GM12878 (cell line): Measurements from ENCODE around the gene TNIP1. TPM values are rescaled to one million over a fixed set of nuclear protein-coding genes. Genes with fewer than 3 reads are reported as not detected.

Experiments
- DPF2 ChIP-seq: fragments of 450-650 bp; IDR thresholded peaks from 2 replicates; pipeline ENCODE4 v1.6.1; 2017; ENCODE audit warnings: mild to moderate bottlenecking
- ESRRA ChIP-seq: IDR thresholded peaks from 2 replicates; pipeline ENCODE4 v1.6.1; 2012; ENCODE audit warnings: mild to moderate bottlenecking, low read length, improper control_type of control experiment
- EZH2 ChIP-seq: IDR thresholded peaks from 2 replicates; pipeline ENCODE4 v1.6.1; 2012; ENCODE audit warnings: low read depth, mild to moderate bottlenecking, control low read depth, inconsistent platforms, low read length, borderline replicate concordance; ENCODE audit not compliant: control insufficient read depth
- FOXK2 ChIP-seq: fragments of 450-650 bp; IDR thresholded peaks from 2 replicates; pipeline ENCODE4 v1.6.1; 2017; ENCODE audit warnings: mild to moderate bottlenecking, moderate library complexity
- HDGF ChIP-seq: fragments of 450-650 bp; IDR thresholded peaks from 2 replicates; pipeline ENCODE4 v1.6.1; 2016; ENCODE audit warnings: antibody characterized with exemption
- MTA2 ChIP-seq: fragments of 450-650 bp; IDR thresholded peaks from 2 replicates; pipeline ENCODE4 v1.6.1; 2016; ENCODE audit warnings: low read depth, mild to moderate bottlenecking, moderate library complexity
- POLR2AphosphoS5 ChIP-seq: IDR thresholded peaks from 2 replicates; pipeline ENCODE4 v1.6.1; 2011; ENCODE audit warnings: mild to moderate bottlenecking, low read length, inconsistent platforms
- TCF3 ChIP-seq: IDR thresholded peaks from 2 replicates; pipeline ENCODE4 v1.6.1; 2012; ENCODE audit warnings: low read depth, mild to moderate bottlenecking, low read length, borderline replicate concordance; ENCODE audit not compliant: insufficient read depth
- polyA plus RNA-seq, 11 experiments: library from polyadenylated mRNA; depleted of rRNA in 4 of 11; unstranded in 6 of 11; stranded (reverse) in 5 of 11; fragments of >200 nt; fragmentation: Nextera tagmentation in 4 of 11; fragmentation: Illumina TruSeq in 1 of 11; extraction: Ambion mirVana in 4 of 11; extraction: Trizol in 1 of 11; gene quantifications; 1 replicate in 1 of 11; 2 replicates in 10 of 11; pipeline versions ENCODE4 v1.2.1 to v1.2.3, GENCODE V29; 2011 to 2016; ENCODE audit warnings: inconsistent platforms in 2 of 11, missing spikeins in 2 of 11, low read depth in 1 of 11
- total RNA-seq, 4 experiments: library from RNA; depleted of rRNA in 3 of 4; stranded (reverse); fragments of >200 nt in 3 of 4; fragmentation: Illumina TruSeq in 1 of 4; extraction: Trizol in 1 of 4; gene quantifications; 2 replicates each; pipeline versions ENCODE4 v1.2.1 to v1.2.3, GENCODE V29; 2013 to 2021
- TF ChIP-seq, protein P1 (sequence below): IDR thresholded peaks from 2 replicates; pipeline ENCODE4 v1.6.1; 2012; ENCODE audit warnings: low read depth, low read length, improper control_type of control experiment
- TF ChIP-seq, protein P2 (sequence below): IDR thresholded peaks from 2 replicates; pipeline ENCODE4 v1.6.1; 2012; ENCODE audit warnings: improper control_type of control experiment, low read depth, low read length; ENCODE audit not compliant: insufficient replicate concordance
- TF ChIP-seq, protein P3 (sequence below): fragments of 450-650 bp; IDR thresholded peaks from 2 replicates; pipeline ENCODE4 v1.6.1; 2017; ENCODE audit warnings: mild to moderate bottlenecking, moderate library complexity
- TF ChIP-seq, protein P4 (sequence below): IDR thresholded peaks from 2 replicates; pipeline ENCODE4 v1.6.1; 2011; ENCODE audit warnings: mild to moderate bottlenecking, low read depth, low read length, moderate library complexity; ENCODE audit not compliant: insufficient replicate concordance
- TF ChIP-seq, protein P5 (sequence below): IDR thresholded peaks from 2 replicates; pipeline ENCODE4 v1.6.1; 2012; ENCODE audit warnings: mild to moderate bottlenecking, low read depth, low read length

TNIP1 gene
- total and polyA plus RNA-seq, 10 of the 15 experiments (the other 5 are each of a cell fraction or from before 2014, with no cell fraction given): 4.4 to 279 (median 150) TPM

DNA sequence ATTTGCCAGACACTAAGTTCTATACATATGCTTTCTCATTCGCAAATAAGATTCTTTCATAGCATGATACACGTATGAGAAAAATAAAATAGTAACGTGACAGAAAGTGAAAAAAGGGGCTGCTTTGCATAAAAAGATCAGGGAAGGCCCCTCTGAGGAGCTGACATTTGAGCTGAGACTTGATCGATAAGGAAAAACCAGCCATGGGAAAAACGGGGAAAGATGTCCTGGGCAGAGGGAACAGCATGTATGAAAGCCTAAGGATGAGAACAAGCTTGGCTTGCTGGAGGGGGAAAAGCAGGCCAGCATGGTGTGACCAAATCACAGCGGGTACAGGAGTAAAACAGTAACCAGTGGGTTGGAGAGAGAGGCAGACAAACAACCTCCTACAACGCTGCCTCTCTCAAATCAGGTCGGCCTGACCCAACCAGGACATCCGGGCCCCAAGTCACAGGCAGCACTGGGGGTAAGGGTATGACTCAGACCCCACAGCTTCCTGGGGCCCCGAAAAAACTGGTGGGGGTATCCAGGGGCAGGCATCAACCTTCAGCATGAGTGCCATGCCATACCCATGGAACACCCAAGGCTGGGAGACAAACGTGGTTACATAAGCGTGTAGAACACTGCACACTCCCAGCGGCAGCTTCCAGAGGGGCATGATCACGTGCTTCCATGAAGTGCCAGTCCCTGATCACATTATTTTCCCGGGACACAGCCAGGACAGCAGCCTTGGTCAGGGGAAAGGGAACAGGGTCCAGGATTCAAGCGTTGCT, 2.2 kb downstream of the TNIP1 start (continued):
- TF ChIP-seq, protein P1, sequence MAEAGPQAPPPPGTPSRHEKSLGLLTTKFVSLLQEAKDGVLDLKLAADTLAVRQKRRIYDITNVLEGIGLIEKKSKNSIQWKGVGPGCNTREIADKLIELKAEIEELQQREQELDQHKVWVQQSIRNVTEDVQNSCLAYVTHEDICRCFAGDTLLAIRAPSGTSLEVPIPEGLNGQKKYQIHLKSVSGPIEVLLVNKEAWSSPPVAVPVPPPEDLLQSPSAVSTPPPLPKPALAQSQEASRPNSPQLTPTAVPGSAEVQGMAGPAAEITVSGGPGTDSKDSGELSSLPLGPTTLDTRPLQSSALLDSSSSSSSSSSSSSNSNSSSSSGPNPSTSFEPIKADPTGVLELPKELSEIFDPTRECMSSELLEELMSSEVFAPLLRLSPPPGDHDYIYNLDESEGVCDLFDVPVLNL: no peak
- TF ChIP-seq, protein P2, sequence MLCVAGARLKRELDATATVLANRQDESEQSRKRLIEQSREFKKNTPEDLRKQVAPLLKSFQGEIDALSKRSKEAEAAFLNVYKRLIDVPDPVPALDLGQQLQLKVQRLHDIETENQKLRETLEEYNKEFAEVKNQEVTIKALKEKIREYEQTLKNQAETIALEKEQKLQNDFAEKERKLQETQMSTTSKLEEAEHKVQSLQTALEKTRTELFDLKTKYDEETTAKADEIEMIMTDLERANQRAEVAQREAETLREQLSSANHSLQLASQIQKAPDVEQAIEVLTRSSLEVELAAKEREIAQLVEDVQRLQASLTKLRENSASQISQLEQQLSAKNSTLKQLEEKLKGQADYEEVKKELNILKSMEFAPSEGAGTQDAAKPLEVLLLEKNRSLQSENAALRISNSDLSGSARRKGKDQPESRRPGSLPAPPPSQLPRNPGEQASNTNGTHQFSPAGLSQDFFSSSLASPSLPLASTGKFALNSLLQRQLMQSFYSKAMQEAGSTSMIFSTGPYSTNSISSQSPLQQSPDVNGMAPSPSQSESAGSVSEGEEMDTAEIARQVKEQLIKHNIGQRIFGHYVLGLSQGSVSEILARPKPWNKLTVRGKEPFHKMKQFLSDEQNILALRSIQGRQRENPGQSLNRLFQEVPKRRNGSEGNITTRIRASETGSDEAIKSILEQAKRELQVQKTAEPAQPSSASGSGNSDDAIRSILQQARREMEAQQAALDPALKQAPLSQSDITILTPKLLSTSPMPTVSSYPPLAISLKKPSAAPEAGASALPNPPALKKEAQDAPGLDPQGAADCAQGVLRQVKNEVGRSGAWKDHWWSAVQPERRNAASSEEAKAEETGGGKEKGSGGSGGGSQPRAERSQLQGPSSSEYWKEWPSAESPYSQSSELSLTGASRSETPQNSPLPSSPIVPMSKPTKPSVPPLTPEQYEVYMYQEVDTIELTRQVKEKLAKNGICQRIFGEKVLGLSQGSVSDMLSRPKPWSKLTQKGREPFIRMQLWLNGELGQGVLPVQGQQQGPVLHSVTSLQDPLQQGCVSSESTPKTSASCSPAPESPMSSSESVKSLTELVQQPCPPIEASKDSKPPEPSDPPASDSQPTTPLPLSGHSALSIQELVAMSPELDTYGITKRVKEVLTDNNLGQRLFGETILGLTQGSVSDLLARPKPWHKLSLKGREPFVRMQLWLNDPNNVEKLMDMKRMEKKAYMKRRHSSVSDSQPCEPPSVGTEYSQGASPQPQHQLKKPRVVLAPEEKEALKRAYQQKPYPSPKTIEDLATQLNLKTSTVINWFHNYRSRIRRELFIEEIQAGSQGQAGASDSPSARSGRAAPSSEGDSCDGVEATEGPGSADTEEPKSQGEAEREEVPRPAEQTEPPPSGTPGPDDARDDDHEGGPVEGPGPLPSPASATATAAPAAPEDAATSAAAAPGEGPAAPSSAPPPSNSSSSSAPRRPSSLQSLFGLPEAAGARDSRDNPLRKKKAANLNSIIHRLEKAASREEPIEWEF: peak; percentile 90
- TF ChIP-seq, protein P3, sequence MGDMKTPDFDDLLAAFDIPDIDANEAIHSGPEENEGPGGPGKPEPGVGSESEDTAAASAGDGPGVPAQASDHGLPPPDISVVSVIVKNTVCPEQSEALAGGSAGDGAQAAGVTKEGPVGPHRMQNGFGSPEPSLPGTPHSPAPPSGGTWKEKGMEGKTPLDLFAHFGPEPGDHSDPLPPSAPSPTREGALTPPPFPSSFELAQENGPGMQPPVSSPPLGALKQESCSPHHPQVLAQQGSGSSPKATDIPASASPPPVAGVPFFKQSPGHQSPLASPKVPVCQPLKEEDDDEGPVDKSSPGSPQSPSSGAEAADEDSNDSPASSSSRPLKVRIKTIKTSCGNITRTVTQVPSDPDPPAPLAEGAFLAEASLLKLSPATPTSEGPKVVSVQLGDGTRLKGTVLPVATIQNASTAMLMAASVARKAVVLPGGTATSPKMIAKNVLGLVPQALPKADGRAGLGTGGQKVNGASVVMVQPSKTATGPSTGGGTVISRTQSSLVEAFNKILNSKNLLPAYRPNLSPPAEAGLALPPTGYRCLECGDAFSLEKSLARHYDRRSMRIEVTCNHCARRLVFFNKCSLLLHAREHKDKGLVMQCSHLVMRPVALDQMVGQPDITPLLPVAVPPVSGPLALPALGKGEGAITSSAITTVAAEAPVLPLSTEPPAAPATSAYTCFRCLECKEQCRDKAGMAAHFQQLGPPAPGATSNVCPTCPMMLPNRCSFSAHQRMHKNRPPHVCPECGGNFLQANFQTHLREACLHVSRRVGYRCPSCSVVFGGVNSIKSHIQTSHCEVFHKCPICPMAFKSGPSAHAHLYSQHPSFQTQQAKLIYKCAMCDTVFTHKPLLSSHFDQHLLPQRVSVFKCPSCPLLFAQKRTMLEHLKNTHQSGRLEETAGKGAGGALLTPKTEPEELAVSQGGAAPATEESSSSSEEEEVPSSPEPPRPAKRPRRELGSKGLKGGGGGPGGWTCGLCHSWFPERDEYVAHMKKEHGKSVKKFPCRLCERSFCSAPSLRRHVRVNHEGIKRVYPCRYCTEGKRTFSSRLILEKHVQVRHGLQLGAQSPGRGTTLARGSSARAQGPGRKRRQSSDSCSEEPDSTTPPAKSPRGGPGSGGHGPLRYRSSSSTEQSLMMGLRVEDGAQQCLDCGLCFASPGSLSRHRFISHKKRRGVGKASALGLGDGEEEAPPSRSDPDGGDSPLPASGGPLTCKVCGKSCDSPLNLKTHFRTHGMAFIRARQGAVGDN: peak; percentile 69
- TF ChIP-seq EZH2 (no peak), ESRRA (no peak), POLR2AphosphoS5 (peak; percentile 91), HDGF (no peak), MTA2 (peak; percentile 43), FOXK2 (no peak), TCF3 (no peak), DPF2 (0 out of 2 replicates have a peak, but pooled peaks have one; percentile 76)
- TF ChIP-seq, protein P4, sequence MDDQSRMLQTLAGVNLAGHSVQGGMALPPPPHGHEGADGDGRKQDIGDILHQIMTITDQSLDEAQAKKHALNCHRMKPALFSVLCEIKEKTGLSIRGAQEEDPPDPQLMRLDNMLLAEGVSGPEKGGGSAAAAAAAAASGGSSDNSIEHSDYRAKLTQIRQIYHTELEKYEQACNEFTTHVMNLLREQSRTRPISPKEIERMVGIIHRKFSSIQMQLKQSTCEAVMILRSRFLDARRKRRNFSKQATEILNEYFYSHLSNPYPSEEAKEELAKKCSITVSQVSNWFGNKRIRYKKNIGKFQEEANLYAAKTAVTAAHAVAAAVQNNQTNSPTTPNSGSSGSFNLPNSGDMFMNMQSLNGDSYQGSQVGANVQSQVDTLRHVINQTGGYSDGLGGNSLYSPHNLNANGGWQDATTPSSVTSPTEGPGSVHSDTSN: no peak
- TF ChIP-seq, protein P5, sequence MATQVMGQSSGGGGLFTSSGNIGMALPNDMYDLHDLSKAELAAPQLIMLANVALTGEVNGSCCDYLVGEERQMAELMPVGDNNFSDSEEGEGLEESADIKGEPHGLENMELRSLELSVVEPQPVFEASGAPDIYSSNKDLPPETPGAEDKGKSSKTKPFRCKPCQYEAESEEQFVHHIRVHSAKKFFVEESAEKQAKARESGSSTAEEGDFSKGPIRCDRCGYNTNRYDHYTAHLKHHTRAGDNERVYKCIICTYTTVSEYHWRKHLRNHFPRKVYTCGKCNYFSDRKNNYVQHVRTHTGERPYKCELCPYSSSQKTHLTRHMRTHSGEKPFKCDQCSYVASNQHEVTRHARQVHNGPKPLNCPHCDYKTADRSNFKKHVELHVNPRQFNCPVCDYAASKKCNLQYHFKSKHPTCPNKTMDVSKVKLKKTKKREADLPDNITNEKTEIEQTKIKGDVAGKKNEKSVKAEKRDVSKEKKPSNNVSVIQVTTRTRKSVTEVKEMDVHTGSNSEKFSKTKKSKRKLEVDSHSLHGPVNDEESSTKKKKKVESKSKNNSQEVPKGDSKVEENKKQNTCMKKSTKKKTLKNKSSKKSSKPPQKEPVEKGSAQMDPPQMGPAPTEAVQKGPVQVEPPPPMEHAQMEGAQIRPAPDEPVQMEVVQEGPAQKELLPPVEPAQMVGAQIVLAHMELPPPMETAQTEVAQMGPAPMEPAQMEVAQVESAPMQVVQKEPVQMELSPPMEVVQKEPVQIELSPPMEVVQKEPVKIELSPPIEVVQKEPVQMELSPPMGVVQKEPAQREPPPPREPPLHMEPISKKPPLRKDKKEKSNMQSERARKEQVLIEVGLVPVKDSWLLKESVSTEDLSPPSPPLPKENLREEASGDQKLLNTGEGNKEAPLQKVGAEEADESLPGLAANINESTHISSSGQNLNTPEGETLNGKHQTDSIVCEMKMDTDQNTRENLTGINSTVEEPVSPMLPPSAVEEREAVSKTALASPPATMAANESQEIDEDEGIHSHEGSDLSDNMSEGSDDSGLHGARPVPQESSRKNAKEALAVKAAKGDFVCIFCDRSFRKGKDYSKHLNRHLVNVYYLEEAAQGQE: no peak
